Hepatic stellate cell (primary cell): Measurements from ENCODE around the gene ZC3H6.

Experiments used
- DNase-seq: peaks from one replicate; pipeline ENCODE4 v3.0.0; 2011; ENCODE audit warnings: low spot score

ZC3H6 gene, protein sequence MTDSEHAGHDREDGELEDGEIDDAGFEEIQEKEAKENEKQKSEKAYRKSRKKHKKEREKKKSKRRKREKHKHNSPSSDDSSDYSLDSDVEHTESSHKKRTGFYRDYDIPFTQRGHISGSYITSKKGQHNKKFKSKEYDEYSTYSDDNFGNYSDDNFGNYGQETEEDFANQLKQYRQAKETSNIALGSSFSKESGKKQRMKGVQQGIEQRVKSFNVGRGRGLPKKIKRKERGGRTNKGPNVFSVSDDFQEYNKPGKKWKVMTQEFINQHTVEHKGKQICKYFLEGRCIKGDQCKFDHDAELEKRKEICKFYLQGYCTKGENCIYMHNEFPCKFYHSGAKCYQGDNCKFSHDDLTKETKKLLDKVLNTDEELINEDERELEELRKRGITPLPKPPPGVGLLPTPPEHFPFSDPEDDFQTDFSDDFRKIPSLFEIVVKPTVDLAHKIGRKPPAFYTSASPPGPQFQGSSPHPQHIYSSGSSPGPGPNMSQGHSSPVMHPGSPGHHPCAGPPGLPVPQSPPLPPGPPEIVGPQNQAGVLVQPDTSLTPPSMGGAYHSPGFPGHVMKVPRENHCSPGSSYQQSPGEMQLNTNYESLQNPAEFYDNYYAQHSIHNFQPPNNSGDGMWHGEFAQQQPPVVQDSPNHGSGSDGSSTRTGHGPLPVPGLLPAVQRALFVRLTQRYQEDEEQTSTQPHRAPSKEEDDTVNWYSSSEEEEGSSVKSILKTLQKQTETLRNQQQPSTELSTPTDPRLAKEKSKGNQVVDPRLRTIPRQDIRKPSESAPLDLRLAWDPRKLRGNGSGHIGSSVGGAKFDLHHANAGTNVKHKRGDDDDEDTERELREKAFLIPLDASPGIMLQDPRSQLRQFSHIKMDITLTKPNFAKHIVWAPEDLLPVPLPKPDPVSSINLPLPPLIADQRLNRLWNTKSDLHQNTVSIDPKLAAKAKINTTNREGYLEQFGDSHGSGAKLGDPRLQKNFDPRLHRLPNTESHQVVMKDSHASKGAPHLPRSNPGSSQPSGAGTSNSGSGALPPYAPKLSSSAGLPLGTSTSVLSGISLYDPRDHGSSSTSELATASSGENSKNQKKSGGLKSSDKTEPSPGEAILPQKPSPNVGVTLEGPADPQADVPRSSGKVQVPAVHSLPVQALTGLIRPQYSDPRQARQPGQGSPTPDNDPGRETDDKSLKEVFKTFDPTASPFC

DNA sequence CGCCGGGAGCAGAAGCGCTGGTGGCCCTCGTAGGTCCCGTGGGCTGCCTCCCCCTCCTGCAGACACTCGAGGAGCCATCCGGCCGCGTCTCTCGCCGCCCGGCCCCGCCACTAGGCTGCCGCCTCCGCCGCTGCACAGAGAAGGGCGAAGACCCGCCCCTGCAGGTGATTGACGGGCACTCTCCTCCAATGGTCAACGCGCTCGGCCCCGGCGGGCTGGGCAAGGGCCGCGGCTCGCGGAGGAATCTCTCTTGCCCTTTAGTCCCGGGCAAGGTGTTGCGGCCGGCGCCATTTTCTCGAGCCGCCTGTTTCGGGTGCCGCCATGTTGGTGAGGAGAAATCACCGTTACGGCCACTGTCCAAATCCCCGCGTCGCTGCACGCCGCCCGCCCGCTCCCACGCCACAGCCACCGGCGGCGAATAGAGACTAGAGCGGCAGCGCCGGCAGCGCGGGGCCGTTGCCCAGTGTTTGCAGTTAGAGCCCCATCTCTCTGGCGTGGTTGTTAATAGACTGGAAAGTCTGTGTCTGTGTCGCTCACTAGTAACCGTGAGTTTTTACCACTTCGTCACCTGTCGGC lies at the start of gene ZC3H6:
TSS of gene ZC3H6 (plus strand) at position 287 of the 576 bp plus-strand sequence. CDS start 398 bp downstream, outside the sequence.
- peak; percentile 93 for DNase-seq

GRCh38 chr2:112229348-112229747 lies 46.0 kb upstream of the ZC3H6 start:
- DNase-seq: no peak

DNA sequence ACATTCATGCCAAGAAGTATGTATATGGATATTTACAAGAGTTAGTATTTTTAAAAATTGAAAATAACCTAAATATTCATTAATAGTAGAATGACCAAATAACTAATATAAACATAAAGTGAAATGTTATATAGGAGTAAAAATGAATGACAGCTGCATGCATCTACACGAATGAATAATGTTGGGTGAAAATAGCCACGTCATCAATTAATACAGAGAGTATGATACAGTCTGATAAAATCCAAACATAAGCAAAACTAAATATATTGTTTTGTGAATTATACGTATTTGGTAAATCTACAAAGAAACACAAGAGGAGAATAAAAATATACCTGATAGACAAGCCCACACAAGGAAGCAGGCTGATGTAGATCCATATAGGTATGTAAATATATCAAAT lies 45.0 kb upstream of the ZC3H6 start:
- no peak for DNase-seq

DNA sequence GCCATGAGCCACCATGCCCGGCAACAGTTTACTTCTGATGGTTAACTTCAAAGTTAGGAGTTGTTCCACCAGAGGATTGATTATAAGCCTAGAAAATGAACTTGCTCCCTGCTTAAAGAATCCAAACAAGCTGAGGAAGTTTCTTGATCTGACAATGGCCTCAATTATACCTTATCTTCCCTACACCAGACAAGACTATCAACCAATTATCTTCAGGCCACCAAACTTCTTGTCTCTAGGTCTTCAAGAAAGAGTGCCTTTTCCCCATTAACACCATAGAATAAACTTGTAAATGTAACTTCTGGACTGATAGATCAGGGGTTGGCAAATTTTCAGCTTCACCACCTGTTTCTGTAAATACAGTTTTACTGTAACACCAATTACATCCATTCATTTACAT lies 35.5 kb upstream of the ZC3H6 start:
- no peak for DNase-seq

DNA sequence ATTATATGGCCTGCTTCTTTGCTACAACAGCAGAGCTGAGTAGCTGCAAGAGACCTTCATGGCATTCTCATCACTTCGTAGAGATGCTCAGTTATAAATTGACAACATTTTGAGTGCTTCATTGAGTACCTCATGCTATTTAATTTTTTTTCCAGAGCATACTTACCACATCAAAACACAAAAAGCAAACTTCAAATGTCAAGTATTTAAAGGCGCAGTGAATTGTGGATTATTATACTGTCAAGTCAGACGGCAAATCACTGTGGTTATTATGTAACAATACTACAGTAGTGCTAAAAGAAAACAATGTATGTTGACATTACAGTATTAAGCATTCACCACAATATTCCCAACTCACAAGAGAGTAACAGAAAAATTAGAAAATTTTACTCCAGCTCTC lies 33.0 kb upstream of the ZC3H6 start:
- DNase-seq: no peak

- DNase-seq: no peak
Observed at GRCh38 chr2:112243233-112243632, 32.2 kb upstream of the ZC3H6 start.

GRCh38 chr2:112244854-112245253 lies 30.5 kb upstream of the ZC3H6 start:
- no peak for DNase-seq

DNA sequence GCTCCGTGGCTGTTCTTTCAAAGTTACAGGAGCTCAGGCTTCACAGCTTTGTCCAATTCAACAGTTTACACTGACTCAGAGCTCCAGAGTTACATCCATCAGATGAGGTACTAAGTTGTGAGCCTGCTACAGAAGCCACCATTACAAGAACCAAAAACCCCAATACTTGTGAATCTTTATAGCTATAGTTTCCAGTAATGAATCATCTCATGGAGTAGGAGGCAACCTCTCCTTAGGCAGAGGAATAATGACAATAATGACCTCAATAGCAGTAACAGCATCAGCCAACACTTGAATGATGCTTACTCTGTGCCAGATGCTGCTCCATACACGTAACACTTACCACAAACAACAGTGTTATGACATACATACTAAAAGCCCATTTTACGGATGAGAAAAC lies 24.1 kb upstream of the ZC3H6 start:
- no peak for DNase-seq

- no peak for DNase-seq
Observed at GRCh38 chr2:112253261-112253815, 22.1 kb upstream of the ZC3H6 start.

GRCh38 chr2:112254466-112255240 lies 20.7 kb upstream of the ZC3H6 start, which contains the start of gene ZC3H8:
Gene ZC3H8, minus strand, starts transcription at chr2:112255042. Its CDS starts 61 bp downstream, at chr2:112254981.
- DNase-seq: peak; percentile 98

DNA sequence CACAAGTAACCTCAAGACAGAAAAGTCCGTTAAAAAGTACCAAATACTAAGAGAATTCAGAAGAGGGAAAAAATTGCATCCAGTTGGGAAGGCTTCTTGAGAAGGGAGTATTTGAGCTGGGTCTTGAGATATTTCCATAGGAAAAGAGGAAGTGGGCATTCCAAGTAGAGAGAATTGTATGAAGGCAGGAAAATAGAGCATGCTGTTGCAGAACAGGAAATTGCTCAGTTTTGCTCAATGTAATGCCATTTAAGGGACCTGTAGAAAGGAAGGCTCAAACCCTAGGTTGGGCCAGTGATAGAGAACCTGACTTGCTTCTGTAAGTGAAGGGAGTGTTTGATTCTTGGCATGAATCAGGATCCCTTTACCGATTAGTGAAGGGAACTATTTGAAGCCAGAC lies 19.5 kb upstream of the ZC3H6 start:
- no peak for DNase-seq

DNA sequence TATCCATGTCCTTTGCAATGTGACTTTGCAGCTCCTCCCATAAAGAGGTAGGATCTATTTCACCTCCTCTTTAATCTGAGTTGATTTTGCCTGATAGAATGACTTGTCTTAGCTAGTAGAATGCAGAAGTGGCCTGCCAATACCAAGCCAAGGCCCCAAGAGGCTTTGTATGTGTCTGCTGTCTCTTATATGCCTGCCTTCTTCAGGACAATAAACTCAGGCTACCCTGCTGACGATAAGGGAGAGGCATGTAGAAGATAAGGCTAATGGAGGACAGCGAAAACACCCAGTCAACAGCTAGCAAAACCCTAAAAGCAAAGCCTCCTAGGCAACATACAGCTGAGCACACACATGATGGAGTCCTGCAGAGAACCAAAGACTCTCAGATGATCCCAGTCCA lies 18.7 kb upstream of the ZC3H6 start:
- DNase-seq: no peak

DNA sequence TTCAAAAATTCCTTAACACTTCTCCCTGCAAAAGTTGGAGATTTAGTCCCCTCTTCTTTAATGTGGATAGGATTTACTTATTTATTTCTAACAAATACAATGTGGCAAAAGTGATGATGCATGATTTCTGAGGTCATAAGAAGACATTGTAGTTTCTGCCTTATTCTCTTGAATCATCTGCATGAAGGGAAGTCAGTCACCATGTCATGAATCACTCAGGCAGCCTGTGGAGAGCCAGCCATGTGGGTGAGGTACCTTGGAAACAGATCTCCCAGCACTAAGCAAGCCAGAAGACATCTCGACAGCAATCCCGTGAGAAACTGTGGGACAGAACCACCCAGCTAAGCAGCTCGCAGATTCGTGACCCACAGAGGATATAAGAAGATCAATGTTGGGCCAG lies 17.8 kb upstream of the ZC3H6 start:
- DNase-seq: no peak

- DNase-seq: peak; percentile 50
Observed at GRCh38 chr2:112259509-112260294, 15.7 kb upstream of the ZC3H6 start.

GRCh38 chr2:112260295-112260625 lies 15.1 kb upstream of the ZC3H6 start:
- DNase-seq: no peak

DNA sequence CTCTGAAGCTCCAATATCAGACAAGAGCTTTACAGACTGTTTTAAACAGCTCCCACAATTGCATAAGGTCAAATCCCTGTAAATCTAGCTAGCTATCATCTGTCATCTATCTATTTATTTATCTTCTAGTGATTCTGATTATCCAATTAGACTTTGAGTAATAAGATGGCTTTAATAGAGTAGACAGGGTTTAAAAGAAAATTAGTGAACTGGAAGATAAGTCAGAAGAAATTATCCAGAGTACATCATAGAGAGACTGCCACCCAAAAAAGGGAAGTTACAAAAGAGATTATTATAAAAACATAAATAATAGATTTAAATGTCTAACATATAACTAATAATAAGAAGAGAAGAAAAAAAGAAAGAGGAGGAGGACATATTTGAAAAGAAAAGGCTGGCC lies 12.5 kb upstream of the ZC3H6 start:
- no peak for DNase-seq

- no peak for DNase-seq
Observed at GRCh38 chr2:112268547-112268946, 6.8 kb upstream of the ZC3H6 start.

- no peak for DNase-seq
Observed at GRCh38 chr2:112272669-112273068, 2.7 kb upstream of the ZC3H6 start.

DNA sequence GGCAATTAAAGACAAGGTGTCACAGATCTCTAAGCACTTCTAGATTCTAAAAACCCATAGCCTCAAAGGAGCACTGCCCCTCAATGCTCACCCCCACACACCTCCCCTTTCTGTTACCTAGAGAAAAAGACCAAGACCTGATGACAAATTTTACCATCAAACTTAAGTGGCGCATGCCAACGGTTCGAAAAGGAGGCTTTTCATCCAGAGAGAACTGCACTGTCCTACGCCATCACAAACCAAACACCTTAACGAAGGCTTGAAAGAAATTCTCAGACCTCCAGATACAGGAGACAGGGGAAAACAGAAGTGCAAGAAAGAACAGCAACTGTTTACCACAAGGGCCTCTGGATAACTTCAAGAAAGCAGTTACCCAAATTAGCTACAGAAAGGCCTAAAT lies 2.0 kb upstream of the ZC3H6 start:
- no peak for DNase-seq
